Cardiac muscle cell (in vitro differentiated cells and primary cell): ENCODE data around the gene TNNI3K. TPM values are rescaled to one million over a fixed set of nuclear protein-coding genes. Genes with fewer than 3 reads are reported as not detected.

Source experiments
- DNase-seq, 2 donors: peaks; one replicate each; pipeline versions ENCODE4 v3.0.0 to v3.0.0-alpha.2; 2010 to 2017; ENCODE audit warnings: low read depth in 1 of 2, low spot score in 1 of 2
- H3K27ac ChIP-seq: fragments of 200-600 bp; sonication (generic); 2 replicates; pipeline ENCODE4 v1.5.1; 2016
- H3K27me3 ChIP-seq: fragments of 200-600 bp; sonication (generic); 2 replicates; pipeline ENCODE4 v1.6.0; 2016; ENCODE audit warnings: control low read depth
- H3K36me3 ChIP-seq: fragments of 200-600 bp; sonication (generic); 2 replicates; pipeline ENCODE4 v1.5.1; 2016; ENCODE audit warnings: control low read depth
- H3K4me1 ChIP-seq: fragments of 200-600 bp; sonication (generic); 2 replicates; pipeline ENCODE4 v1.8.1; 2017; ENCODE audit warnings: low read depth, mild to moderate bottlenecking, mixed run types
- H3K4me3 ChIP-seq: fragments of 200-600 bp; sonication (generic); 2 replicates; pipeline ENCODE4 v1.5.1; 2016; ENCODE audit warnings: mild to moderate bottlenecking
- H3K9me3 ChIP-seq: fragments of 200-600 bp; sonication (generic); 2 replicates; pipeline ENCODE4 v1.5.1; 2017; ENCODE audit warnings: low read depth, mild to moderate bottlenecking, control low read depth
- polyA plus RNA-seq: library from polyadenylated mRNA; unstranded; fragments of >200 nt; fragmentation: Nextera tagmentation; extraction: Ambion mirVana; gene quantifications from 2 replicates; pipeline ENCODE4 v1.2.1, GENCODE V29; 2016
- total RNA-seq: library from RNA; depleted of rRNA; stranded (reverse); fragments of >200 nt; gene quantifications from 2 replicates; pipeline ENCODE4 v1.2.3, GENCODE V29; 2016
- TF ChIP-seq, protein P1 (sequence below): IDR thresholded peaks from 2 replicates; pipeline ENCODE4 v1.5.1; 2012; ENCODE audit warnings: low read depth, mild to moderate bottlenecking, low read length

TNNI3K gene
- total and polyA plus RNA-seq, 2 experiments from 2014 or later, result 6.6 to 13.4 TPM

DNA sequence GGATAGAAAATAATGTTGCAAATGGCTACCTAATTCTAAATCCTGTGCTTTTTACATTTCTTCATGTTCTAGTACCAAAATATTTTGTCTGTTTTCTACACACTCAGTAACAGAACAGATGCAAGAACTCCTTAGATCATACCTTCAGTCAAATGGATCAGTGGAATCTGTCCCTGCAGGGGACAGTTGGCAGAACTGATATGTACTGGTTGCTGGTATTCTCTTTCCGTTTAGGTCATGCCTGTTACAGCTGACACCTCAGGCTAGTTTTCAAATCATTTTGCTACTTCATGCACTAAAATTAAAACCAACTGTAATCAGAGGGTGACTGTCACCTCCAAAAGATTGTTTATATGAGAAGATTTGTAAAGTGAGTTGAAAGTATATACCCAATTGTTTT, 109.2 kb downstream of the TNNI3K start:
- no peak for DNase-seq
- TF ChIP-seq, protein P1, sequence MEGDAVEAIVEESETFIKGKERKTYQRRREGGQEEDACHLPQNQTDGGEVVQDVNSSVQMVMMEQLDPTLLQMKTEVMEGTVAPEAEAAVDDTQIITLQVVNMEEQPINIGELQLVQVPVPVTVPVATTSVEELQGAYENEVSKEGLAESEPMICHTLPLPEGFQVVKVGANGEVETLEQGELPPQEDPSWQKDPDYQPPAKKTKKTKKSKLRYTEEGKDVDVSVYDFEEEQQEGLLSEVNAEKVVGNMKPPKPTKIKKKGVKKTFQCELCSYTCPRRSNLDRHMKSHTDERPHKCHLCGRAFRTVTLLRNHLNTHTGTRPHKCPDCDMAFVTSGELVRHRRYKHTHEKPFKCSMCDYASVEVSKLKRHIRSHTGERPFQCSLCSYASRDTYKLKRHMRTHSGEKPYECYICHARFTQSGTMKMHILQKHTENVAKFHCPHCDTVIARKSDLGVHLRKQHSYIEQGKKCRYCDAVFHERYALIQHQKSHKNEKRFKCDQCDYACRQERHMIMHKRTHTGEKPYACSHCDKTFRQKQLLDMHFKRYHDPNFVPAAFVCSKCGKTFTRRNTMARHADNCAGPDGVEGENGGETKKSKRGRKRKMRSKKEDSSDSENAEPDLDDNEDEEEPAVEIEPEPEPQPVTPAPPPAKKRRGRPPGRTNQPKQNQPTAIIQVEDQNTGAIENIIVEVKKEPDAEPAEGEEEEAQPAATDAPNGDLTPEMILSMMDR, result no peak
- Histone ChIP-seq H3K27ac (no peak overlapping the region), H3K4me3 (no peak overlapping the region), H3K4me1 (peaks cover 3% of the 10 kb centered on the region), H3K9me3 (no peaks in the 10 kb centered on the region), H3K36me3 (no peaks in the 10 kb centered on the region), H3K27me3 (no peaks in the 10 kb centered on the region)

DNA sequence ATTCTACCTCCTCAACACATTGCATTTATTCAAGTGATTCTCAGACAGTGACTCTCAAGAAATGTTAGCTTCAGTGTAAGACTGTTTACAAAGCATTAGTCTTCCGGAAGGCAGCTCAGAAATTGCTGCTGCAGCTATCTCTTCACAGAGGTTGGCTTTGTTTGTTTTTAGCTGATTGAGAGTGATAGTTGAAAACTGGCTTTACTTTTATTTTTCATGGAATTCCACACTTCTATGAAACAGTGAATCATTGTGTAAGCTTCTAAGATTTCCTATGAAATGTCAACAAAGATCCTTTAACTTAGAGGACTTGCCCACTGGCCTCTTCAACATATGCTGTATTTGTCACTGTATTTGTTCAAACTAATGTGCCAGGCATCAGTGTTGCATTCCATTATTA, 121.3 kb downstream of the TNNI3K start:
- Histone ChIP-seq H3K27ac (no peak overlapping the region), H3K27me3 (no peaks in the 10 kb centered on the region), H3K4me3 (no peak overlapping the region), H3K9me3 (no peaks in the 10 kb centered on the region), H3K4me1 (peaks cover 7% of the 10 kb centered on the region), H3K36me3 (no peaks in the 10 kb centered on the region)
- TF ChIP-seq, protein P1, result no peak
- DNase-seq, result no peak

DNA sequence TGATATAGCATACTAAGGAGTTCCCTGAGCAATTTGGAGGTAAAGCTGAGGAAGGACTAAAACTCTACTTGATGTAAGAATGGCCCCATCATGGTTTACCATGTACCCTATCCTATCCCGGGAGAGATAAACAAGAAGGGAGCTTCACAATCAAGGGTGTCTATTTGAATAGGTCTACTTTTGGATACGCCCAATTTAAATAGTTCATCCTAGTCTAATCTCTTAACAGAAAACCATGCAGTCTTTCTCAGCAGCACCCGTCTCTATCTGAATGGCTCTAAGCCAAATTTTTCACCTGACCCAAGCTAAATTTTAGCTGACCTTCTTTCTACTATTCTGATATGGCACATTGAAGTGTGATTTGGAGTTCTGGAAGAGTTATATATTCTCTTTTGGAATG, 122.0 kb downstream of the TNNI3K start:
- no peak for DNase-seq
- Histone ChIP-seq H3K4me1 (peaks cover 7% of the 10 kb centered on the region), H3K36me3 (no peaks in the 10 kb centered on the region), H3K4me3 (no peak overlapping the region), H3K27ac (no peak overlapping the region), H3K27me3 (no peaks in the 10 kb centered on the region), H3K9me3 (no peaks in the 10 kb centered on the region)
- TF ChIP-seq, protein P1, result no peak

DNA sequence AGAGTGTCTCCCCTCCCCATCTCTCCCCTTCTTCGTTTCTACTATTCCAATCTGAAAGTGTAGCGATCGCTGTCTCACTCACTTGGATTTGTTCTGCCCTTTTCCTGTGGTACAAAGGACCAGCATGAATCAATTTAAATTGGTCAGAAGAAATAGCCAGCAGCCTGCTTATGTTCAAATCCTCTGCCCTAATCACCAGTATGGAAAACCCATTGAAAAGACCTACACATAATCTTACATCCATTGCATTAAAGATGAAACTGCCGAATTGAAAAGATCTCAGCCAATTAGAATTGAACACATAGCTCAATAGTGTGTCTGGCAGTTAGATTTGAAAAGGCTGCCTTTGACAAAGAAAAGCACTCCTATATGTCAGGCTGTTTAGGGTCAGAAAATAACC, 122.6 kb downstream of the TNNI3K start:
- H3K4me1 ChIP-seq, result peaks cover 10% of the 10 kb centered on the region
- H3K9me3 ChIP-seq, result no peaks in the 10 kb centered on the region
- no peak overlapping the region for H3K4me3 ChIP-seq
- no peak for DNase-seq
- no peaks in the 10 kb centered on the region for H3K36me3 ChIP-seq
- TF ChIP-seq, protein P1, result no peak
- no peak overlapping the region for H3K27ac ChIP-seq
- no peaks in the 10 kb centered on the region for H3K27me3 ChIP-seq

DNA sequence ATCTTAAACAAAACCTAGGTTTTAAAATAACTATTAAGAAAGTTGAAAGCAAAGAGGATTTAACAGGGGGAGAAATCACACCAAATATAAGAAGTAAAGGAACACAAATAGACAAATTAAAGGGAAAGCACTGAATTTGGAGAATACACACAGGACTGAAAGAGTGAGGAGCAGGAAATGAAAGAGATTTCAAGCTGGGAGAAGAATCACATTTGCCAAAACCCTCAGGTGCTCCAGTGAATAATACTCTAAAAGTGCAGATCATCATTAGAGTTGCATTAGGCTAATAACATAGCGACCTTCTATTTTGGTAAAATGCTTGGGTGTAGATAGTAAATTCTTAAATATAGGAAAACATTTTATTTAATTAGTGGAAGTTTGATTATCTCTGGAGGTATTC, 127.5 kb downstream of the TNNI3K start:
- Histone ChIP-seq H3K27me3 (no peaks in the 10 kb centered on the region), H3K4me1 (peaks cover 20% of the 10 kb centered on the region), H3K4me3 (no peak overlapping the region), H3K36me3 (no peaks in the 10 kb centered on the region), H3K9me3 (no peaks in the 10 kb centered on the region), H3K27ac (peak overlapping the region; percentile 87)
- DNase-seq, result no peak
- TF ChIP-seq, protein P1, result no peak

DNA sequence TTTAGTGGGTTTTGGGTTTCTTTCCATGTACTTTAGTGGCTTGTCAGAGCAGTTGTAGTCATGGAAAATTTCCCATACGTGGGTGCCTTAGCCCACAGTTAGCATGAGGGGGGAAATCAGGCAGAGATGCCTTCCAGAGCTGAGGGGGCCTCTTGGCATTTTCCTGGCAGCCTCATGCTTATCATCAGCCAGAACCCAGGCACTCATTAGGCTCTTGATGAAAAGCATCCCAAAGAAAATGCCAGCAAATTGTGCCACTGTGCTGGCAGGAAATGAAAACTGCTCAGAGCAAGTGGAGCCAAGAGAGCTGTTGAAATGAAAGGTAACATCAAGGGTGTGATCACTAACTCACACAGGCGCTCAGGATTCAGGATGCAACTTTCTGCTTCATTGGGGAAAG, 128.0 kb downstream of the TNNI3K start:
- DNase-seq, result peak in 1 of 2 donors; percentile 81
- Histone ChIP-seq H3K27ac (peak overlapping the region; percentile 87), H3K36me3 (no peaks in the 10 kb centered on the region), H3K4me3 (no peak overlapping the region), H3K4me1 (peaks cover 20% of the 10 kb centered on the region), H3K27me3 (no peaks in the 10 kb centered on the region), H3K9me3 (no peaks in the 10 kb centered on the region)
- TF ChIP-seq, protein P1, result no peak
